WI38 (cell line): ENCODE data around the gene ENTHD1.

Experiments used
- H3K4me3 ChIP-seq: 2 replicates; pipeline ENCODE4 v1.5.1; 2011; ENCODE audit warnings: low read depth, mild to moderate bottlenecking, control low read depth, low read length
- CTCF ChIP-seq: IDR thresholded peaks from 2 replicates; pipeline ENCODE4 v1.5.1; 2012; ENCODE audit warnings: low read depth, mild to moderate bottlenecking, control low read depth, low read length

Gene ENTHD1

DNA sequence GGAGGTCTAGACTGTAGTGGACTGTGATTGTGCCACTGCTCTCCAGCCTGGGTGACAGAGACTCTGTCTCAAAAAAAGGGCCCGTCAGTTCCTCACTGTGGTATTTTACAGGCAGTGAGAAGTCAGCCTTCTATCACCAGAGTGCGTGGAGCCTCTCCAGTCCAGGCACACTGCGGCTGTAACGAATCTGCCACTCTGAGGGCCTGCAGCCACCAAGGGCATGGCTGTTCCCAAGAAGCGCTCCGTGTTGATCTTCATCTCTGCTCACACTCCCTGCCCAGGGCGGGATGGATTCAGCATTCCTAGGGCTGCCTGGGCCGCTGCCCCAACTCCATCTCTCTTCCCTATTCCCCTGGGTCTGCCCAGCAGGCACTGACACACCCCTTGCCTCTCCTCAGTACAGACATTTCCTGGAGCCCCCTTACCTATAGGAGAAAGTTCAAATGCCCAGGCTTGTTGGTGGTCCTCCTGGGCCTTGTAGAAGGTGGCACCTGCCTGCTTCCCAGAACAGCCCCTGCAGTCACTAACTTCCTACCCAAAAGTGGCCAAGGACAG, 174.6 kb downstream of the ENTHD1 start:
- no peak for TF ChIP-seq CTCF
- no peak overlapping the region for H3K4me3 ChIP-seq

- H3K4me3 ChIP-seq: no peak overlapping the region
- TF ChIP-seq CTCF: no peak
These were observed 175.4 kb downstream of the ENTHD1 start for GRCh38 chr22:39718206-39718605.

- no peak for TF ChIP-seq CTCF
- no peak overlapping the region for H3K4me3 ChIP-seq
These were observed 176.5 kb downstream of the ENTHD1 start for GRCh38 chr22:39717099-39717498.

DNA sequence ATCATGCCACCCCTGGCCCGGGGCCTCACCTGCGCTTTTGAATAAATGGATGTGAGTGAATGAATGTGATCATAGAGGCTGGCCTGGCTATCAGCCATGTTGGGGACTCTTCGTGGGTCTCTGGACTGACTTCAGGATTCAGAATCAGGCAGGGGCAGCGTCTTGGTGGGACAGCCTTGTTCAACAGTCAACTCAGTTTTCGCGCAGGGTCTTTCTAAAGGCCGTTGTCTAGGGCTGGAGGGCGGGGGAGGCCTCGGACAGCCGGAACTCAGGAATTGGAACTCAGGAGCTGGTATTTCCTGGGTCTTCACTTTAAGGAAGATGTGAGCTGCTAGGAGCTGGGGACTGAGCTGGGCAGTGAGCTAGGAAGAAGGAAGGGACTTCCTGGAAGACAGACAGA, 177.0 kb downstream of the ENTHD1 start:
- no peak overlapping the region for H3K4me3 ChIP-seq
- TF ChIP-seq CTCF: no peak

DNA sequence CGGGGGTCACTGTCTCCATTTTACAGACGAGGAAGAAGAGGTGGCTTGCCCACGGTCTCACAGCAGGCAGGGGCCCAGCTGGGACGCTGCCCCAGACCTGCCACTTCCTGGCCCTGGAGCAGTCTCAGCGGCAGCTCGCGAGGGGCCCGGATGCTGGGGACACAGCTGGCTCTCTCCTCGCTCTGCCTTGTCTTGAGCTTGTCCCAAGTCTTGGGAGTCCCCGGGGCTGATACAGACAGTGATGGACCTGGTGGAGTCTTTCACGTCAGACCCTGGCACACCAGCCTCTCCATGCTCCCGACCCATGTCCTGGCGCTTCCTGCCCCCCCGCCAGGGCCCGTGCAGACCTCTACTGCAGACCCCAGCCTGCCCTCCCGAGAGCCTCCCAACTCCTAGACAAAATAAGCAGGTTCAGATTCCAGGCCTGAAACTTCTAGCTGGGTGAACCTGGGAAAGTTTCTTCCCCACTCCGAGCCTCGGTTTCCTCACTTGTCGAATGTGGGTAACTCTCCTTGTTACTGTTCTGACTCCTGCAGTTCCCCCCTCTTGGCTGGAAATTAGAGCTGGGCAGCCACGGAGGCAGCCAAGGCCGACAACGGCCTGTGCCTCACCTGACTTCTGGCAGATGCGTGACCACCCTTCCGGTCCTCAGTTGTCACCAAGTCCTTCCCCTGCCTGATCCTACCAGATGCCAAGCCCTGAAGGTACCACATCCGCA, 177.6 kb downstream of the ENTHD1 start:
- no peak for TF ChIP-seq CTCF
- no peak overlapping the region for H3K4me3 ChIP-seq

DNA sequence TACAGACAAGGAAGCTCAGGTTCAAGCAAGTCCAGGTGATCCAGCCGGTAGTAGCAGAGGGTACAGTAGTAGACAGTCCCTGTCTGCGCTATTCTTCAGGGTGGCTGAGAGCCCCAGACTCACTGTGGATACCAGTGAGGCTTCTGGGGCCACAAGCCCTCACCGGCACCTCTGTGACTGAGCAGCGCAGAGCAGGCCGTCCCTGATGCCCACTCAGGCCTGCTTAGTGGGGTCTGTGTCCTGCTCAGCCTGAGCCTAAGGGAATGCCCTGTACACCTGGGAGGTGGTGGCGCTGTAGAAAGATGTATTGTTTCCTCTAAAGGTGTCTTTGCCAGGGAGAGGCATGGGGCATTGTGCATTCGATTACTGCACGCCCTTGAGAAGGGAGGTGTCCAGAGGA, 179.2 kb downstream of the ENTHD1 start:
- no peak for TF ChIP-seq CTCF
- H3K4me3 ChIP-seq: no peak overlapping the region

DNA sequence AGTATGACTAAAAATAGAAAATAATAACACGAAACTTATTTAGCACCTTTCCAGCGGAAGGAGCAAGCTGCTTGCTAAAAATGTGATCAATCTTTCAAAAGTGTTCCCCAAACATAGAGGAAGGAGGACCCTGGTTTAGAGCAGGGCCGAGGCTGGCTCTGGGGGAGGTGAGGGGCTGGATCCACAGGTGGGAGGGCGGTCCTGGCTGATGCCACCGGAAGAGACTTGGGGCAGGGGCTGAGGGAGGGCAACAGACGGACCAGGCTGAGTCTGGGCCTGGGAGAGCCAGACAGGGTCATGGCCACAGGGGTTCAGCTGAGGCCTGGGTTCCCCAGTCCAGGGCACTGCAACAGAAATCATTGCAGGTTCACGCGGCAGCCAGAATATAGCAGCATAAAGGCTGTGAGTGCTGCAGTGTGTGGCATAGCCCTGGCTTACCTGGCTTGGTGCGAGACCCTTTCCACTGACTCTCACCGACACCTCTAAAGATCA, 179.7 kb downstream of the ENTHD1 start:
- no peak overlapping the region for H3K4me3 ChIP-seq
- no peak for TF ChIP-seq CTCF
